GM12892 (cell line): Measurements from ENCODE around the gene CPB2. TPM values are rescaled to one million over a fixed set of nuclear protein-coding genes. Genes with fewer than 3 reads are reported as not detected.

Experiments
- DNase-seq: peaks from one replicate; pipeline ENCODE4 v3.0.0; 2011; ENCODE audit not compliant: insufficient read length
- FAIRE-seq: peaks from 2 replicates; lab custom pipeline; 2011; peaks lifted over from hg19 to GRCh38; lab: Jason Lieb, UNC
- POLR2A ChIP-seq: IDR thresholded peaks from 2 replicates; pipeline ENCODE4 v1.6.1; 2011; ENCODE audit warnings: low read depth, low read length, control low read depth
- POLR2AphosphoS5 ChIP-seq: IDR thresholded peaks from 2 replicates; pipeline ENCODE4 v1.6.1; 2011; ENCODE audit warnings: low read depth, low read length, control low read depth
- TAF1 ChIP-seq: IDR thresholded peaks from 2 replicates; pipeline ENCODE4 v1.6.1; 2011; ENCODE audit warnings: low read depth, mild to moderate bottlenecking, control low read depth, low read length, borderline replicate concordance
- polyA plus RNA-seq: library from polyadenylated mRNA; unstranded; fragments of >200 nt; gene quantifications from one replicate; pipeline ENCODE4 v1.2.1, GENCODE V29; 2012; ENCODE audit warnings: missing spikeins, inconsistent platforms; ENCODE audit not compliant: missing spikeins

Gene CPB2
- 0.21 TPM for polyA plus RNA-seq

GRCh38 chr13:46104868-46105267 lies at the start of gene CPB2:
Gene CPB2 (minus strand): TSS chr13:46105033. CDS start chr13:46105009, 24 bp downstream.
- FAIRE-seq (no peak), DNase-seq (no peak)
- no peak for TF ChIP-seq TAF1
- no peak for TF ChIP-seq POLR2AphosphoS5
- TF ChIP-seq POLR2A, result no peak

GRCh38 chr13:46154136-46154801 lies 49.4 kb upstream of the CPB2 start:
- TF ChIP-seq POLR2A (0 out of 2 replicates have a peak, but pooled peaks have one; percentile 42), POLR2AphosphoS5 (0 out of 2 replicates have a peak, but pooled peaks have one; percentile 53), TAF1 (no peak)
- DNase-seq (no peak), FAIRE-seq (peak; percentile 5)

- peak; percentile 63 for FAIRE-seq
- TF ChIP-seq TAF1, result no peak
- peak; percentile 21; the same call in 1 of the 2 replicates for TF ChIP-seq POLR2A
- no peak; the same call in 1 of the 2 replicates for TF ChIP-seq POLR2AphosphoS5
- DNase-seq, result no peak
Measured at GRCh38 chr13:46152627-46153328, 47.9 kb upstream of the CPB2 start.

- no peak for TF ChIP-seq POLR2AphosphoS5
- no peak for TF ChIP-seq TAF1
- TF ChIP-seq POLR2A, result no peak
- no peak for FAIRE-seq
- DNase-seq, result no peak
Measured at GRCh38 chr13:46150134-46150693, 45.4 kb upstream of the CPB2 start.

GRCh38 chr13:46149272-46150133 lies 44.7 kb upstream of the CPB2 start:
- FAIRE-seq (peak; percentile 77), DNase-seq (no peak)
- TF ChIP-seq POLR2AphosphoS5 (peak; percentile 68; the same call in 1 of the 2 replicates), POLR2A (peak; percentile 56; the same call in 1 of the 2 replicates), TAF1 (no peak)

- FAIRE-seq (peak; percentile 63), DNase-seq (no peak)
Measured at GRCh38 chr13:46146898-46147297, 42.1 kb upstream of the CPB2 start.

GRCh38 chr13:46145950-46146349 lies 41.1 kb upstream of the CPB2 start:
- DNase-seq (no peak), FAIRE-seq (no peak)
- TF ChIP-seq TAF1 (no peak), POLR2A (peak; percentile 49), POLR2AphosphoS5 (peak; percentile 78)

More at GRCh38 chr13:46146898-46147297, 42.1 kb upstream of the CPB2 start:
- TF ChIP-seq TAF1, result no peak

- no peak for DNase-seq
- FAIRE-seq, result no peak
- TF ChIP-seq TAF1 (no peak), POLR2AphosphoS5 (no peak), POLR2A (no peak)
Measured at GRCh38 chr13:46145135-46145534, 40.3 kb upstream of the CPB2 start.

GRCh38 chr13:46143184-46143701 lies 38.4 kb upstream of the CPB2 start:
- FAIRE-seq (no peak), DNase-seq (no peak)
- TF ChIP-seq TAF1, result no peak
- peak; percentile 27; the same call in 1 of the 2 replicates for TF ChIP-seq POLR2A
- TF ChIP-seq POLR2AphosphoS5, result peak; percentile 64

- FAIRE-seq (no peak), DNase-seq (no peak)
- 0 out of 2 replicates have a peak, but pooled peaks have one; percentile 61 for TF ChIP-seq POLR2AphosphoS5
- TF ChIP-seq TAF1, result no peak
- peak; percentile 55 for TF ChIP-seq POLR2A
Measured at GRCh38 chr13:46142776-46143175, 37.9 kb upstream of the CPB2 start.

- no peak for FAIRE-seq
Measured at GRCh38 chr13:46140044-46140443, 35.2 kb upstream of the CPB2 start.

More at GRCh38 chr13:46140044-46140443, 35.2 kb upstream of the CPB2 start:
- no peak for DNase-seq
- TF ChIP-seq TAF1, result no peak
- no peak for TF ChIP-seq POLR2AphosphoS5
- no peak; the same call in 1 of the 2 replicates for TF ChIP-seq POLR2A
